Bronchial epithelial cell (primary cell): ENCODE results near the gene ATRIP. TPM values are rescaled to one million over a fixed set of nuclear protein-coding genes. Genes with fewer than 3 reads are reported as not detected.

Experiments
- DNase-seq: peaks from one replicate; pipeline ENCODE4 v3.0.0-alpha.2; 2010; ENCODE audit warnings: low read depth
- FAIRE-seq: peaks from 2 replicates; lab custom pipeline; 2011; peaks lifted over from hg19 to GRCh38; lab: Jason Lieb, UNC
- H3K27me3 ChIP-seq: 2 replicates; pipeline ENCODE4 v1.5.1; 2011; ENCODE audit warnings: low read length; ENCODE audit not compliant: control insufficient read depth, insufficient read depth
- H3K36me3 ChIP-seq: 2 replicates; pipeline ENCODE4 v1.5.1; 2011; ENCODE audit warnings: low read length; ENCODE audit not compliant: control insufficient read depth, insufficient read depth
- H3K4me3 ChIP-seq: 2 replicates; pipeline ENCODE4 v1.5.1; 2011; ENCODE audit warnings: mild to moderate bottlenecking, low read depth, low read length, control low read depth
- total RNA-seq: library from RNA; depleted of rRNA; stranded (reverse); fragments of >200 nt; gene quantifications from 2 replicates; pipeline ENCODE4 v1.2.1, GENCODE V29; 2014
- TF ChIP-seq, protein P1 (sequence below): IDR thresholded peaks from 2 replicates; pipeline ENCODE4 v1.5.1; 2011; ENCODE audit warnings: mild to moderate bottlenecking, moderate library complexity, low read length, control low read depth, inconsistent platforms; ENCODE audit not compliant: insufficient read depth, severe bottlenecking

ATRIP gene
- total RNA-seq, 1 donor from 2014 or later, result 5.5 TPM

- FAIRE-seq (no peak), DNase-seq (no peak)
- Histone ChIP-seq H3K4me3 (no peak overlapping the region), H3K27me3 (no peaks in the 10 kb centered on the region), H3K36me3 (peaks cover 58% of the 10 kb centered on the region)
- TF ChIP-seq, protein P1, sequence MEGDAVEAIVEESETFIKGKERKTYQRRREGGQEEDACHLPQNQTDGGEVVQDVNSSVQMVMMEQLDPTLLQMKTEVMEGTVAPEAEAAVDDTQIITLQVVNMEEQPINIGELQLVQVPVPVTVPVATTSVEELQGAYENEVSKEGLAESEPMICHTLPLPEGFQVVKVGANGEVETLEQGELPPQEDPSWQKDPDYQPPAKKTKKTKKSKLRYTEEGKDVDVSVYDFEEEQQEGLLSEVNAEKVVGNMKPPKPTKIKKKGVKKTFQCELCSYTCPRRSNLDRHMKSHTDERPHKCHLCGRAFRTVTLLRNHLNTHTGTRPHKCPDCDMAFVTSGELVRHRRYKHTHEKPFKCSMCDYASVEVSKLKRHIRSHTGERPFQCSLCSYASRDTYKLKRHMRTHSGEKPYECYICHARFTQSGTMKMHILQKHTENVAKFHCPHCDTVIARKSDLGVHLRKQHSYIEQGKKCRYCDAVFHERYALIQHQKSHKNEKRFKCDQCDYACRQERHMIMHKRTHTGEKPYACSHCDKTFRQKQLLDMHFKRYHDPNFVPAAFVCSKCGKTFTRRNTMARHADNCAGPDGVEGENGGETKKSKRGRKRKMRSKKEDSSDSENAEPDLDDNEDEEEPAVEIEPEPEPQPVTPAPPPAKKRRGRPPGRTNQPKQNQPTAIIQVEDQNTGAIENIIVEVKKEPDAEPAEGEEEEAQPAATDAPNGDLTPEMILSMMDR, result no peak
Measured at GRCh38 chr3:48405971-48406370, 40.6 kb upstream of the ATRIP start.

DNA sequence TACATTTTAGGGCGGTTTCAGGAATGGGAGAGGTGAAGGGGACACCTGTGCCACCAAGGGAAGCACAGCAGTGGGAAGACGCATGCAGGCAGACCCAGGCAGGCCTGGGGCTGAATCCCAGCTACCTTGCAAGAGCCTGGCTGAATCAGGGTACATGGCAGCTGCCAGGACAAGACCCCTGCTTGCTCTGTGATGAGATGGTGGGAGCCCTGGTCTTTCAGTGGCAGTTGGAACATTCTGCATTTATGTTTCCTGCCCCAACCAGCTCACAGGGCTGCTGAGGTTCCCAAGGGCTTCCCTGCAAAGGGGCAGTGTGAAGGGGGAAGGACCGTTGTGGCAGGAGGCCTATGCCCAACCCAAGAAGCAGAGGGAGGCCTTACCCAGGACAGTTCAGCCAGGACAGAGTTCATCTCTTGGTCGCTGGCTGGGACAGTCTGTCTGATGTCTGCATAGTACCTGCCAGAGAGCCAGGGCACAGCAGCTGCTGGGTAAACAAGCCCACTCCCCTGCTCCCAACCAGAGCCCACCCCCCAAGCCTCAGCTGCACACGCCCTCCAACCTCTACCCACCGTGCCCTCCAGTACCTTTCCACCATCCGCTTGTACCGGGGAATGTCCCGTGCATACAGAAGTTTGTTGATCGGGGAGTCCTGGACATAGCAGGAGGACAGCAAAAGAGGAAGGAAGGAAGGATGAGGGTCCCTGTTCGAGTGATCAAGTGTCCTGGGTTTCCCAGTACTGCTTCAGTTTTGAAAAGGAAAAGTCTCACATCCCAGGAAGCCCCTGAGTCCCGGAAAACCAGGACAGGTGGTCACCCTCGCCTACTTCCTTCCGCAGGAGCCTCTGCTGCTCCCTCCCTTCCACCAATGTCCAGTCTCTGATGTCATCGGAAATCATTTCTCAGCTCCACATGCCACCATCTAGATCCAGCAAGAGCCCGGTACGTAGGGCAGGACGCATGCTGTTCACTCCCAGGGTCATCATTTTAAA lies 39.8 kb upstream of the ATRIP start:
- no peak overlapping the region for H3K4me3 ChIP-seq
- H3K36me3 ChIP-seq, result peaks cover 66% of the 10 kb centered on the region
- TF ChIP-seq, protein P1, result no peak
- DNase-seq (no peak), FAIRE-seq (peak; percentile 36)
- no peaks in the 10 kb centered on the region for H3K27me3 ChIP-seq

DNA sequence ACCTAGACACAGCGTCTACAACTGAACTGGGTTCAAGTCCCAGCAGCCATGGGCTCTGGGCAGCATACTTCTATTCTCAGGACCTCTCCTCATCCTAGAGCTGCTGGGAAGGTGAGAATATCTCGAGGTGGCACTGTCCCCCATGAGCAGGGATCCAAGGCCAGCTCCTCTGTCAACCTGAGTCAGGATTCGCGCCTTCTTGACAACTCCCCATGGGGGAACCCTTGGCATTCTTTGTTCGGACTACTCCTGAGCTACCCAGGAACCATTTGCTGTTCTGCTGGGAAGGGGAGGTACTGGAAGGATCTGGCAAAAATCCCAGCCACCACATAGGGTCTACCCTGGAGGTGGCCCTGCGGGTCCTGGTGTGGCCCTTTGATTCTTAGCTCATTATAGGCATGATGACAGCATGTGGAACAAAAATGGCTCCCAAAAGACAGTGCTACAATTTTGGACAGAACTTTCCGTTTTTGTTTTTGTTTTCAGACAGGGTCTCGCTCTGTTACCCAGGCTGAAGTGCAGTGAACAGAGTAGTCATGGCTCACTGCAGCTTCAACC lies 38.9 kb upstream of the ATRIP start:
- TF ChIP-seq, protein P1, result no peak
- H3K27me3 ChIP-seq, result no peaks in the 10 kb centered on the region
- FAIRE-seq (no peak), DNase-seq (no peak)
- peaks cover 73% of the 10 kb centered on the region for H3K36me3 ChIP-seq
- no peak overlapping the region for H3K4me3 ChIP-seq

DNA sequence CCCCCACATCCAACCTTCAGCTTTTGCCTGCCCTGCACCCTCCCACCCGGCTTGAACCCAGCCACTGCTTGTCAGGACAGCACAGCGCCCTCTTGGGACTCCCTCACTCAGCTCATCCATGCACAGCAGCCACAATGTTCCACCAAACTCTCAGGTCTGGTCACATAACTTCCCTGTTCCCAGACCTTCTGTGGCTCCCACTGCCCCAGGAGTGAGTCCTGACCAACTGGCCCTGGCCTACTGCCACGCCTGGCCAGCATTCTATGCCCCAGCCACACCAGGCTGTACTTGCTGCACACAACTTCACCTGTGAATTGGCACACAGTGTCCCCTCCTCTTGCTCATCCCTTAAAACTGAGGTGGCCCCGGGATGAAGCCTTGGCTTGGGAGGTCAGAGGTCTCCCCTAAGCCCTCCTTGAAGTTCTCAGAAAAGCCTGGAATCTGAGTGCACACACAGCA lies 37.7 kb upstream of the ATRIP start:
- no peaks in the 10 kb centered on the region for H3K27me3 ChIP-seq
- TF ChIP-seq, protein P1, result no peak
- no peak overlapping the region for H3K4me3 ChIP-seq
- FAIRE-seq, result peak; percentile 18
- peaks cover 75% of the 10 kb centered on the region for H3K36me3 ChIP-seq
- no peak for DNase-seq

- no peaks in the 10 kb centered on the region for H3K27me3 ChIP-seq
- H3K36me3 ChIP-seq, result peaks cover 77% of the 10 kb centered on the region
- no peak overlapping the region for H3K4me3 ChIP-seq
- DNase-seq (no peak), FAIRE-seq (no peak)
- TF ChIP-seq, protein P1, result no peak
Measured at GRCh38 chr3:48409291-48410201, 37.0 kb upstream of the ATRIP start.
